ENCODE measurements around the gene ARID1B.

DNA sequence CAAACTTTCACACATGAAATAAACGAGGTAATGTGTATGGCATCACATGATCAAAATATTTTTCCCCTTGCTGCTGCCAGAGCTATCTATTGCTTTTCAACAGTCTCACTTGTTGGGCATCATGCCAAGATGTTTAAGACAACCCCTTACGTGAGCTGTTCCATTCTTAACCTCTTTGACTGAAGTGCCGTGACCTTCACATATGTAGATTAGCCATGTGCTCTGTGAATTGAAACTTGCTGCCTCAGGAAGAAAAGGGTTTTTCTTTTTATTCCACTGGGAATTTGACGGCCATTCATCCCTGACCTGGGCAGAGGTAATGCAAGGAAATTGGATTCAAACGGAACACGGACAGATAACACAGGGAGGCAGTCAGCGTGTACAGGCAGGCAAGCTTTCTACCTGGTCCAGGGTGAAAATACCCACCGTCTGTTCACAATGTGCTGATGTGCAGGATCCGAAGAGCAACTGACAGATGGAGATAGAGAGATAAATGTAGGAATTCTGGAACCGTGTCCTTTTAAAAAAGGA lies 14.2 kb downstream of the ARID1B start:
- TF ChIP-seq ZNF76 (CRISPR knock-in tag; IDR thresholded peaks at IDR 0.05; ENCODE audit: borderline replicate concordance) (no peak), TAF7 (tag; IDR thresholded peaks at IDR 0.05) (no peak), EZH2 (IDR thresholded peaks at IDR 0.05; ENCODE audit: borderline replicate concordance, low read depth, low read length) (no peak), ZC3H8 (IDR thresholded peaks at IDR 0.05) (no peak), JUNB (CRISPR knock-in tag; conservative IDR thresholded peaks at IDR 0.05) (no peak)
- TF ChIP-seq, protein P1, sequence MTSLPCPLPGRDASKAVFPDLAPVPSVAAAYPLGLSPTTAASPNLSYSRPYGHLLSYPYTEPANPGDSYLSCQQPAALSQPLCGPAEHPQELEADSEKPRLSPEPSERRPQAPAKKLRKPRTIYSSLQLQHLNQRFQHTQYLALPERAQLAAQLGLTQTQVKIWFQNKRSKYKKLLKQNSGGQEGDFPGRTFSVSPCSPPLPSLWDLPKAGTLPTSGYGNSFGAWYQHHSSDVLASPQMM (CRISPR knock-in tag; IDR thresholded peaks at IDR 0.05): no peak
- TF ChIP-seq, protein P2, sequence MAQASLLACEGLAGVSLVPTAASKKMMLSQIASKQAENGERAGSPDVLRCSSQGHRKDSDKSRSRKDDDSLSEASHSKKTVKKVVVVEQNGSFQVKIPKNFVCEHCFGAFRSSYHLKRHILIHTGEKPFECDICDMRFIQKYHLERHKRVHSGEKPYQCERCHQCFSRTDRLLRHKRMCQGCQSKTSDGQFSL (CRISPR knock-in tag; IDR thresholded peaks at IDR 0.05): no peak
- TF ChIP-seq, protein P2 (tag; IDR thresholded peaks at IDR 0.05): no peak
